NCI-H2107 (cell line): ENCODE results near the gene CD22.

Source experiments
- DNase-seq: peaks from one replicate; lab custom pipeline; 2025; lab: John Stamatoyannopoulos, UW

Gene CD22

DNA sequence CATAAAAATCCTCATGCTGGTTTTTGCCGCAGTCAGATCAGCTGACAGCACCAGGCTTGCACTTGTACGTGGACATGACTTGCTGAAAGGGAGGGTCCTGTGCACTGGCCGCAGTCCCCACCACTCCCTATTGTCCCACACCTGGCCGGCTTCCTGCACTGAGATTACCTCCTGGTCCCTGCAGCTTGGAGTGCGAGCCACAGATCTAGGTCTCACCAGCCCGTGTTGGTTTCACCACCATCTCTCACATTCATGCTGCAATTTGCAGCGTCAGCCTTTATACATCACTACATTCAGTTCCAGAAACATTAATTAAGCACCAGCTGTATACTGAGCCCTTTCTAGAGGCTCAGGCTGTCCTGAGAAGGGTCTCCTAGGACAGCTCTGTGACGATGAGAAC is 15.0 kb upstream of the CD22 start:
- DNase-seq = no peak

DNA sequence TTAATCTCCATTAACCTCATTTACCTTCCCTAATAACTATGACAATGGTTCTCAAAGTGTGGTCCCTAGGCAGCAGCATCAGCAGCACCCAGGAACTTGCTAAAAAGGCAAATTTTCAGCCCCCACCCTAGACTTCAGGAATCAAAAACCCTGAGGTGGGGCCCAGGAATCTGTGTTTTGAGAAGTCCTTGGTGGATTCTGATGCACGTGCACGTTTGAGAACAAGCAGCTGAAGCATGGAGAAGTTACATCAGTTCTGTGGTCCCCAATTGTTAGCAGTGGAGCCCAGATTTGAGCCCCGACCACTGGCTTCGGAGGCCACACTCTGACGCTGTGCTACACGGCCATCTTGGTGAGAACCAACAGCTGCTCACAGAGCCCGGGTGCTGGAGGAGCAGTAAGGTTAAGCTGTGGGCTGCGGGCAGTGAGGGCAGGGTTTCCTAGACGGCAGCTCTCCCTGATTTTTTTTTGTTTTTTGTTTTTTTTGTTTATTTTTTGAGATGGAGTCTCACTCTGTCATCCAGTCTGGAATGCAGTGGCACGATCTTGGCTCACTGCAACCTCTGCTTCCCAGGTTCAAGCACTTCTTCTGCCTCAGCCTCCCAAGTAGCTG is 14.0 kb upstream of the CD22 start:
- no peak for DNase-seq

DNA sequence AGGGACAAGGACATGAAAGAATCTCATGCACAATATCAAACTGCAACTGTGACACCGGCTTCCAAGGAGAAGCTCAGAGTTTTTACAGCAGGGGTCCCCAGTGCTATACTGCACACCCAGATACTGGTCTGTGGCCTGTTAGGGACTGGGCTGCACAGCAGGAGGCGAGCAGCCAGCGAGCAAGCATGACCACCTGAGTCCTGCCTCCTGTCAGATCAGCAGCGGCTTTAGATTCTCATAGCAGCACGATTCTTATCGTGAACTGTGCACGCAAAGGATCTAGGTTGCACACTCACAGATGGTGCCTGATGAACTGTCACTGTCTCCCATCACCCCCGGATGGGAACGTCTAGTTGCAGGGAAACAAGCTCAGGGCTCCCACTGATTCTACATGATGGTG is 13.1 kb upstream of the CD22 start:
- DNase-seq = no peak

DNA sequence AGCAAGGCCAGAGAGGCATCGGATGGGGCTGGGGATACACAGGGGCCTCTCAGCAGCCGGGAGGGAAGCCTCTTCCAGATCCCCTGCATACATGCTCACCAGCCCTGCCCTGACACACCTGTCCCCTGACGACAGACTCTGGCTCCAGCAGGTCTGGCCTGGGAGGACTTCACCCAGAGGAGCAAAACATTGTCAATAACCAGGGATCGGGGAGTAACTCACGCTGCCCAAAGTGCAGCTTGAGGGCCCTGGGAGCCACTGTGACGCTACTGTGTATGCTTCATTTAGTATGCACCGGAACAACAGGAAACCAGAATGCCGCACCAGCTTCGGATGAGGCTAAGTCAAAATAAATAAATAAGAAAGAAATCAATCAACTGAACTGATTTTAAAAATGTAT is 12.4 kb upstream of the CD22 start:
- DNase-seq = no peak

DNA sequence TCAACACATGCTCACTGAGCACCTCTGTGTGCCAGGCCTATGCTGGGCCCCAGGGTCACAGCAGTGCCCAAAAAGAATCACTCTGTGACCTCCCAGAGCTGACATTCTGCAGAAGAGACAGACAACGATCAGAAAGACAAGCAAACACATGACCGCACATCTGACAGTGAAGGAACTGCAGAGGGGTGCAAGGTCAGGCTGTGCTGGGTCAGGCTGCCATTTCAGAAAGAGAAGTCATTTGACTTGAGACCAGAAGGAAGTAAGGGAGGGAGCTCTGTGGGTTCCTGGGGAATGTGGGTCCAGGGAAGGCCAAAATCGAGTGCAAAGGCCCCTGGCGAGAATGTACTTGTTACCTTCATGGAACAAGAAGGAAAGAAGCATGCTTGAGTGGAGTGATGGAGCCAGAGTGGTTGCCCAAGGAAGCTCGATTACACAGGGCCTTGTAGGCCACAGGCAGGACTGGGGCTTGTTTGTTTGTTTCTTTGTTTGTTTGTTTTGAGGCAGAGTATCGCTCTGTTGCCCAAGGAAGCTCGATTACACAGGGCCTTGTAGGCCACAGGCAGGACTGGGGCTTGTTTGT is 11.4 kb upstream of the CD22 start:
- DNase-seq = no peak

DNA sequence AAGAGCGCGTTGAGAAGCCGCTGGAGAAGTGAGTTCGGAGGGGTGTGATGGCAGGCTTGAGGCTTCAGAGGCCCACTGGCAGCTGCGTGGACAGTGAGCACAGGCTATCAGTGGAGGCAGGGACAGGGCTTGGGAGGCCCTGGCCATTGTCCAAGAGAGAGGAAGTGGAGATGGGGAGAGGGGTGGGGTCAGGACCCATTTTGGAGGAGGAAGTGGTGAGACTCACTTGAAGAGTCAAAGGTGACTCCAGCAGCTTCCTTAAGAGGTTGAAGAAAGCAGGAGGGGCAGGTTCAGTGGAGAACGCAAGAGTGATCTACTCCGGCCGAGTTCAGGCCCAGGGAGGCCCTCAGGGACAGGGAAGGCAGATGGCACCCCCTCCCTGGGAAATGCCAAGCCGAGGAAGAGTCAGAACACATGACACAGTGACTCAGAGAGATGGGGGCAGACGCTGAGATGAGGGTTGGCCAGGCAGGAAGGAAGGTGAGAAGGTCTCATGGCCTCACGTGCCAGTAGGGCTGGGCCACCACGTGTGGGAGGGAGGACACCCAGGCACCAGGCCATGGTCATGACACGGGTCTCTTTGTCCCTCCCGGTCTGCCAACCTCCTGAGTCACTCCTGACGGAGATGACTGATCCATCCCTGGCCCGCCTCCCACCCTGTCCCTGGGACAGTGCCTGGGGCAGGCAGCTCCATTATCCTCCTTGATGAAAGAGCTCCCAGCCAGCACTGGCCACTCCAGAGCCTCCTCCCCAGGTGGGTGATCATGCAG is 10.1 kb upstream of the CD22 start:
- no peak for DNase-seq

DNA sequence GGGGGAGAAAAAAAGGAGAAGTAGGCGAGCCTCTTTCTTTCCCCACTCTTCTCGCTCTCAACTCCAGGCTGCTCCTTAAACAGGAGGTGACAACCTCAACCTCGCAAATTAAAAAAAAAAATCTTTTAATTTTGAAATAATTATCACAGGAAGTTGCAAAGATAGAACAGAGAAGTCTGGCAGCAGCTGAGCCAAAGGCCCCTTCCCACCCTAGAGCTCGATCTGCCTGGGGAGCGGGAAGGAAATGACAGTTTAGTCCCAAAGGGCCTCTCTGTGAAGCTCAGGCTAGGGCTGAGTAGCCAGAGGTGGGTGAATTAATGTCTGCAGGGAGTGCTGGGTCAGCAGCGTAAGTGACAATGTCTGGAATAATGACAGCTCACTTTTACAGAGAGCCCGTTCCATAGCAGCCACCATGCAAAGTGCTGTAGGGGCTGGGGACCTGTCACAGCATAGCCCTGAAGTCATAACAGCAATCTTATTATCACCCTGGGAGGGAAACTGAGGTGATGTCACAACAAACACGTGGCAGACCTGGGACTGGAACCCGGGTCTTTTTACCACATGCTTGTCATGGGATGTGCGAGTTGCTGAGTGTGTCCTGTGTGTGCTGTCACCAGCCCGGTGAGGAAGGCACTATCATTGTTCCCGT is 8.8 kb upstream of the CD22 start:
- DNase-seq = no peak

DNA sequence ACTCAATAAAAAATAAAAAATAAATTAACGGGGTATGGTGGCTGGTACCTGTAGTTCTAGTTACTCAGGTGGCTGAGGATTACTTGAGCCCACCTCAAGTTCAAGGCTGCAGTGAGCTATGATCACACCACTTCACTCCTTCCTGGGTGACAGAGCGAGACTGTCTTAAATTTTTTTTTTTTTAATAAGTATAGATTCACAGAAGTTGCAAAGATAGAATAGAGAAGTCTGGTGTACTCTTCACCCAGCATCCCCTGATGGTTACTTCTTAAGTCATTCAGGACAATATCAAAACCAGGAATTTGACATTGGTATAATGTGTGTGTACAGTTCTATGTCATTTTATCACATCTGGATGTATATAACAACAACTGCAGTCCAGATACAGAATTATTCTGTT is 7.7 kb upstream of the CD22 start:
- DNase-seq = no peak

DNA sequence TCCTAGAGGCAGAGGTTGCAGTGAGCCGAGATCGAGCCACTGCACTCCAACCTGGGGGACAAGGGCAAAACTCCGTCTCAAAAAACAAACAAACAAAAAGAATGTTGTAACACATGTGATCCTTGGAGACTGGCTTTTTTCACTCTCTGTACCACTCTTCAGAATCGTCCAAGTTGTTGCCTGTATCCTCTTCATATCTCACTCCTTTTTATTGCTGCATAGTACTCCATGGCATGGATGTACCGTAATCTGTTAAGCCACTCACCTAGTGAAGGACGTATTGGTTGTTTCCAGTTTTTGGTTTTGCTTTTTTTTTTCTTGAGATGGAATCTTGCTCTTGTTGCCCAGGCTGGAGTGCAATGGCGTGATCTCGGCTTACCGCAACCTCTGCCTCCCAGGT is 7.0 kb upstream of the CD22 start:
- no peak for DNase-seq

DNA sequence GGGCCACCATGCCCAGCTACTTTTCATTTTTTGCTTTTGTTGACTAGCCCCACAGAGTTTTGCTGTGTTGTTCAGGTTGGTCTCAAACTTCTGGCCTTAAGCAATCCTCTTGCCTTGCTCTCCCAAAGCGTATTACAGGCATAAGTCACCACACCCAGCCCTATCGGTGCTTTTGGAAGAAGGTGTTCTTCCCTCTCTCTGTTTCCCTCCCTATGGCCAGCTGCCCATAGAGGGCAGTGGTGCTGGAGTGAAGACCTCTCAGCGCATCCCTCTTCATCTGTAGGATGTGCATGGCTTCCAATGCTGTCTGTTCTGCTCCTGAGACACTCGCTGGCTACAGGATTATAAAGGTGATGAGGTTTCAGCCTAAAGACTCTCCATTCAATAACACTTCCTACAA is 1.3 kb upstream of the CD22 start:
- DNase-seq = no peak

DNA sequence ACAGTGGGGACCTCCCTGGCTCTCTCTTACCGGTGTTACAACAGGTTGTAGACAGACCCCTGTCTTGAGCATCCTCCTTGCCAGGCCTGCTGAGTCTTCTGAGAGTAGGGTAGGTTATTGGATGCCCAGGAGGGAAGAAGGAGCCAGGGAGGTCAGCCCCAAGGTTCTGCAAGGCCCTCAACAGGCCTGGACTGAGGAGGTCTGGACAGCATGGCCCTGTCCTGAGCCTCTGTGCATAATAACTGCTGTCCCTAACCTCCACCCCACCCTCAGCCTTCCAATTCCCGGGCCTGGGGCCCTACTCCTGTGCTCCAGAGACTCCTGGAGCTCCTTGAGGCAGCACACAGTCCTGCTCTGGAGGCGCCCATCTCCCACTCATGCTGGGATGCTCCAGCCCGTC is 336 bp downstream of the CD22 start:
- DNase-seq = no peak

DNA sequence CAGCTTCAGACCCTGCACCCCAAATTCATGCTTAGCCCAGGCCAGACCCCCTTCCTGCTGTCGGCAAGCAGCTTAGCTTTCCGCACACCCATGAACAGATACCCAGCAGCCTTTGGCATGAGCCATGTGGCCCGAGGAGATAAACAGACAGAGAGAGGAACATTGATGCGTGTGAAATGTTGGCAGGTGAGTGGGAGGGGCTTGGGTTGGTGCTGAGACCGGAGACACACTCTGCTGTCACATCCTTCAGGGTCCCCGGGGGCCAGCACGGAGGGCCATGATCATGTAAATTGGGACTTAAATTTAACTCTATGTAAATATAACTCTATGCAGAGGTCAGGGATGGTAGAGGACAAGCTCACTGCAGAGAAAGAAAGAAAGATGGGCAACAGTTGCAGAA is 1.5 kb downstream of the CD22 start:
- no peak for DNase-seq

DNA sequence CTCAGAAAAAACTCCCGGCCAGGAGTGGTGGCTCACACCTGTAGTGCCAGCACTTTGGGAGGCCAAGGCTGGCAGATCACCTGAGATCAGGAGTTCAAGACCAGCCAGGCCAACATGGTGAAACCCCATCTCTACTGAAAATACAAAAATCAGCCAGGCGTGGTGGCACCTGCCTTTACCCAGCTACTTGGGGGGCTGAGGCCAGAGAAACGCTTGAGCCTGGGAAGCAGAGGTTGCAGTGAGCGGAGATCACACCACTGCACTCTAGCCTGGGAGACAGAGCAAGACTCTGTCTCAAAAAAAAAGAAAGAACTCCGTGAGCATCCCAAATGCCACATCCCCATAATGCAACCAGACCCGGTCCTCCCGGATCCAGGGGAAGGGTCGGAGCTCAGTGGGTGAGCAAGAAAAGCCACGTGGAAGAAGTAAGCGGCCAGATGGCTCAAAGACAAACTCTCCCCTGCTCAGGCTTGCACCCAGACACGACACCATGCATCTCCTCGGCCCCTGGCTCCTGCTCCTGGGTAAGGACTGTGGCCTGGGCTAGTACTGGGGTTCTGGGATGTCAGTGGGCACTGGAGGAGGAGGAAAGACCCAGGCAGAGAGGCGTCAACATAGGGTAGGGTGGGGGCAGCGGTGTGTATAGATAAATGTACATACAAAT is 2.7 kb downstream of the CD22 start:
- DNase-seq = no peak

DNA sequence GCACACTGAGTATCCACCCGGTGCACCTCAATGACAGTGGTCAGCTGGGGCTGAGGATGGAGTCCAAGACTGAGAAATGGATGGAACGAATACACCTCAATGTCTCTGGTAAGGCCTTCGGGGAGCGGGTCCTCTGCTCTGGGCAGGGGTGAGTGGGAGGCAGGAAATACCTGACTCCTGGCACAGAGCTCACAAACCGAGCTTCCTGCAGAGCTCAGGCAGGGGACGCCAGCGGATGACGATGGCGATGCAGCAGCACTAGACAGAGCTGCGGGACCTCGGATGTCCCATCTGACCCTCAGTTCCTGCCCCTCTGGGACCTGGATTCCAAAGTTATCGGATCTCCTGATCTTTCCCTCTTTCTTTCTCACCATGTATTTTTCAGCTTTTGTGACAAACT is 3.8 kb downstream of the CD22 start:
- no peak for DNase-seq

DNA sequence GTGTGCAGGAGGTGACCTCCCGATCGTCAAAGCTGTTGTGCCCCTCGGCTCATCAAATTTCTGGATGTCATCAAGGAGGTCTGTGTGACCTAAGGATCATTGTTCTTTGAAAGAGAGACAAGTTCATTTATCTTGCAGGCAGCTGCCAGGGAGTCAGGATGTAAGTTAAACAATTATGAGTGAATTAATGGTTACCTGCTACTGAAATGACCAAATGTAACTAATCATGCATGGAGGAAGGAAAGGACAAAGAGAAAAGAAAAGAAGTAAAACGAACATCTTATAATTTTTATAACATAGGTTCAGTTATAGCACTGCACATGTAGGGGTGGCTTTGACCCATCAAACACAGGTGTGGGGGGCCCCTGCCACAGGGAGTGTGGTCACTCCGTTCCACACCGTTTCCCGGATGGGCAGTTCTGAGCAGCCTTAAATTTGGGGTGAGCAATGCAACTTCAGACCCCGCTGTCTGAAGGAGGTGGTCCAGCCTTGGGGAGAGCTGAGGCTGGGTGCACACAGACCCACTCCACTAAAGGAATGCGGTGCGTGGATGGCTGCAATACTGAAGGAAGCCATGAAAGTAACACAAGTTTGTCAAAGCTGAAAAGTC is 5.3 kb downstream of the CD22 start:
- no peak for DNase-seq

DNA sequence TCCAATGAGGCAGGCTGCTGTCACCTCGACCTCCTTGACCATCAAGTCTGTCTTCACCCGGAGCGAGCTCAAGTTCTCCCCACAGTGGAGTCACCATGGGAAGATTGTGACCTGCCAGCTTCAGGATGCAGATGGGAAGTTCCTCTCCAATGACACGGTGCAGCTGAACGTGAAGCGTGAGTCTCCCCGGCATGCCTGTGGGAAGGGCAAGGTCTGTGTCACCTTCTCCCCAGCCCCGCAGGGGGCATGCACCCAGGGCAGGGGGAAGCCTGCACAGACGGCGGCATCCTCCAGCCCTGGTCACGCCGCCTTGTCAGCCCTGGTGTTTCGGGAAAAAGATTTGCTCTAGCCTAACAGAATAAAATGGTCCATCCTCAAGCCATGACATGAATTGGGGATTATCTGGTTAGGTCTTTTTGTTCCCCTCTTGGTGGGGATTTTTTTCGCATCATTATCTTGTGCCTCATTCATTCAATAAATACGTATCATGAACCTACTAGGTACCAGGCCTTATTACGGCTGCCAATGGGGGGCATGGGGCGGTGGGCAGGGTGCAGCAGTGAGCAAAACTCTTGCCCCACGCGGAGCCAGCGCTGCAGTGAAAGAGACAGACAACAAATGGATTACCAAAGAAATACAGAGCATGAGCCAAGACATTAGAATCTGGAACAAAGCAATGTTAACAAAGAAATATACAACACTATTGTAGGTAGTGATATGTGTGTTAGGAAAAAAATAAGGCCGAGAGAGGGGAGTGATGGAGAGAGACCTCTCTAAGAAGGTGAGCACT is 7.4 kb downstream of the CD22 start:
- no peak for DNase-seq

DNA sequence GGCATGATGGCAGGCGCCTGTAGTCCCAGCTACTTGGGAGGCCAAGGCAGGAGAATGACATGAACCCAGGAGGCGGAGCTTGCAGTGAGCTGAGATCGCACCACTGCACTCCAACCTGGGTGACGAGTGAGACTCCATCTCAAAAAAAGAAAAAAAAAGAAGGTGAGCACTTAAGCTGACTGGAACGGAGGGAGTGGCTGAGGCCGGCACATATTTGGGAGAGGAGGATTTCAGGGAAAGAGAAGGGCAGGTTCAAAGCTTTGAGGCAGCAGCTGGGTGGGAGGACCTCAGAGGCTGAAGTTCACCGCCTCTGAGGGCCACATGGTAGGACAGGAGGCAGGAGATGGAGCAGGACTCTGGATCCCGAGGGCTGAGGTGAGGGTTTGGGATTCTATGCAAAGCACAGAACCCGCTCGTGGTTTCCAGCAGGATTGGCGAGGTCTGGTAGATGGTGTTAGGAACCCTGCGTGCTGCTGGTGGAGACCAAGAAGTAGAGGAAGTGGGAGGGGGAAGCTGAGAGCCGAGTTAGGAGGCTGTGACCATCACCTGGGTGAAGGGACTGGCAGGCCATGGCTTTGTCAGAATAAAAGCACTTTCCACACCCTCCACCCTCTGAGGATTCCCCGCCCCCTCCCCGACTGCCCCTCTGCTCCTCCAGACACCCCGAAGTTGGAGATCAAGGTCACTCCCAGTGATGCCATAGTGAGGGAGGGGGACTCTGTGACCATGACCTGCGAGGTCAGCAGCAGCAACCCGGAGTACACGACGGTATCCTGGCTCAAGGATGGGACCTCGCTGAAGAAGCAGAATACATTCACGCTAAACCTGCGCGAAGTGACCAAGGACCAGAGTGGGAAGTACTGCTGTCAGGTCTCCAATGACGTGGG is 8.4 kb downstream of the CD22 start:
- DNase-seq = no peak

DNA sequence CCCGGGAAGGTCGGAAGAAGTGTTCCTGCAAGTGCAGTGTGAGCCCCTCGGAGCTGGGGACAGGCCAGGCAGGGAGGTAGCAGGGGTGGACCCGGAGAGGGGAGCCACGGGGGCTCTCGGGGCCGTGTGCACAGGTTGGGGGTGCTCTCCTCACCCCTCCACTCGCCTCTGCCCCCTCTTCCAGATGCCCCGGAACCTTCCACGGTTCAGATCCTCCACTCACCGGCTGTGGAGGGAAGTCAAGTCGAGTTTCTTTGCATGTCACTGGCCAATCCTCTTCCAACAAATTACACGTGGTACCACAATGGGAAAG is 9.0 kb downstream of the CD22 start:
- no peak for DNase-seq

DNA sequence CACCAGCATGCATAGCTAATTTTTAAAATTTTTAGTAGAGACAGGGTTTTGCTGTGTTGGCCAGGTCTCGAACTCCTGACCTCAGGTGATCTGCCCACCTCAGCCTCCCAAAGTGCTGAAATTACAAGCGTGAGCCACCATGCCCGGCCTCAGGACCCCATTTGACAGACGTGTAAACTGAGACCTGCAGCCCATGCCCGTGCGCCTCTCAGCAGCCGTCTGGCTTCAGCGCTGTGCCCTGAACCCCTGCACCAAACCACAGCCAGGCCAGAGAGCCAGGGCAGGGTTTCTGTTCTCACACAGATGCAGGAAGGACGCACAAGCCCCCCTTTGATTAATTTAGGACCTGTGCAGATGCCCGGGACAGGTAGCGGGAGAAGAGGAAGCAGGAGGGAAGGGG is 11.4 kb downstream of the CD22 start:
- DNase-seq = no peak

DNA sequence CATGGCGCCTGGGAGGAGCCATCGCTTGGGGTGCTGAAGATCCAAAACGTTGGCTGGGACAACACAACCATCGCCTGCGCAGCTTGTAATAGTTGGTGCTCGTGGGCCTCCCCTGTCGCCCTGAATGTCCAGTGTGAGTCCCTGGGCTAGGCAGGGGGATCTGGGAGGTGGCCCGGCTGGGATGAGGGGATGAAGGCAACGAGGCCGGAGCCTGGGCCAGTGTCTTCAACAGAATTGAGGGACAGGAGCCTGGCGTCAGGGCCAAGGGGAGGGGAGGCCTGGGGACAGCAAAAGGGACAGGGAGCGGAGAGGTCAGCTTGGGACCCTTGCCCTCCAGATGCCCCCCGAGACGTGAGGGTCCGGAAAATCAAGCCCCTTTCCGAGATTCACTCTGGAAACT is 12.0 kb downstream of the CD22 start:
- no peak for DNase-seq
